PC-3 (cell line): Measurements from ENCODE around the gene C11orf21. TPM values are rescaled to one million over a fixed set of nuclear protein-coding genes. Genes with fewer than 3 reads are reported as not detected.

Source experiments
- ATAC-seq: fragments of 200-7000 bp; cut with Tn5 transposase; 2 replicates; pipeline ENCODE4 v1.9.1; 2020; ENCODE audit warnings: mild to moderate bottlenecking, moderate library complexity
- BruUV-seq: library from RNA; stranded (reverse); fragments of 400-500 nt; replicated peaks from 2 replicates; lab custom pipeline; 2021; lab: Mats Ljungman, UMichigan
- CTCF ChIA-PET: fragments of 300-600 bp; sonication (Branson Sonifier 250); formaldehyde crosslinking; loops from one replicate; lab custom pipeline; 2022; ENCODE audit warnings: antibody characterized with exemption; lab: Charles Lee
- POLR2A ChIA-PET: fragments of 300-600 bp; sonication (Branson Sonifier 250); formaldehyde crosslinking; loops from one replicate; lab custom pipeline; 2022; ENCODE audit warnings: antibody characterized with exemption; ENCODE audit not compliant: unreplicated experiment; lab: Charles Lee
- DNase-seq: peaks from one replicate; pipeline ENCODE4 v3.0.0-alpha.2; 2015
- H2AFZ ChIP-seq: fragments of 300-600 bp; sonication (generic); 2 replicates; pipeline ENCODE4 v1.6.0; 2016; ENCODE audit warnings: antibody characterized with exemption, low read length
- H3F3A ChIP-seq: fragments of 300-600 bp; sonication (generic); one replicate; pipeline ENCODE4 v1.6.0; 2017; ENCODE audit warnings: antibody characterized with exemption, low read length, control low read depth, mild to moderate bottlenecking; ENCODE audit not compliant: unreplicated experiment
- H3K27ac ChIP-seq: fragments of 300-600 bp; sonication (generic); 2 replicates; pipeline ENCODE4 v1.5.1; 2016; ENCODE audit warnings: mild to moderate bottlenecking, low read length
- H3K27me3 ChIP-seq: fragments of 300-600 bp; sonication (generic); 2 replicates; pipeline ENCODE4 v1.6.1; 2016; ENCODE audit warnings: low read length, mixed read lengths
- H3K36me3 ChIP-seq: fragments of 300-600 bp; sonication (generic); 2 replicates; pipeline ENCODE4 v1.6.1; 2016; ENCODE audit warnings: low read depth, mixed run types, low read length, mixed read lengths
- H3K4me1 ChIP-seq: fragments of 300-600 bp; sonication (generic); 2 replicates; pipeline ENCODE4 v1.5.1; 2016; ENCODE audit warnings: low read length; ENCODE audit not compliant: insufficient read depth
- H3K4me2 ChIP-seq: fragments of 300-600 bp; sonication (generic); 2 replicates; pipeline ENCODE4 v1.6.0; 2016; ENCODE audit warnings: low read length
- H3K4me3 ChIP-seq: fragments of 300-600 bp; sonication (generic); 2 replicates; pipeline ENCODE4 v1.5.1; 2016; ENCODE audit warnings: mild to moderate bottlenecking, low read length, mixed read lengths
- H3K79me2 ChIP-seq: fragments of 300-600 bp; sonication (generic); 2 replicates; pipeline ENCODE4 v1.6.1; 2017; ENCODE audit warnings: low read length, mixed read lengths
- H3K9ac ChIP-seq: fragments of 300-600 bp; sonication (generic); 2 replicates; pipeline ENCODE4 v1.6.0; 2016; ENCODE audit warnings: mild to moderate bottlenecking, low read length
- H3K9me2 ChIP-seq: fragments of 300-600 bp; sonication (generic); replicated peaks from 2 replicates; pipeline ENCODE4 v1.6.1; 2016; ENCODE audit warnings: mixed run types, low read length, mixed read lengths
- H3K9me3 ChIP-seq: fragments of 300-600 bp; sonication (generic); 2 replicates; pipeline ENCODE4 v1.6.1; 2016; ENCODE audit warnings: low read length, mixed read lengths
- H4K20me1 ChIP-seq: fragments of 300-600 bp; sonication (generic); 2 replicates; pipeline ENCODE4 v1.6.1; 2016; ENCODE audit warnings: low read length, mixed read lengths
- CTCF ChIP-seq: fragments of 300-600 bp; sonication (generic); conservative IDR thresholded peaks from 2 replicates; pipeline ENCODE4 v1.5.1; 2017; ENCODE audit warnings: antibody characterized with exemption, low read depth, mild to moderate bottlenecking, low read length
- EZH2 ChIP-seq: fragments of 300-600 bp; sonication (generic); IDR thresholded peaks from one replicate; pipeline ENCODE4 v1.6.1; 2017; ENCODE audit warnings: antibody characterized with exemption, mild to moderate bottlenecking, low read length; ENCODE audit not compliant: unreplicated experiment
- EZH2phosphoT487 ChIP-seq: fragments of 300-600 bp; sonication (generic); IDR thresholded peaks from 2 replicates; pipeline ENCODE4 v1.6.1; 2018; ENCODE audit warnings: mild to moderate bottlenecking, antibody characterized with exemption, low read length, borderline replicate concordance
- intact Hi-C: fragments of 100-400 bp; cut with micrococcal nuclease; formaldehyde crosslinking; loops from 2 replicates; pipeline ENCODE4 v1.9.0; 2023
- total RNA-seq: library from RNA; depleted of rRNA; stranded (reverse); fragments of >200 nt; gene quantifications from 2 replicates; pipeline ENCODE4 v1.2.3, GENCODE V29; 2014

Gene C11orf21
- total RNA-seq, 1 experiment from 2014 or later: not detected

GRCh38 chr11:2251138-2251537 is 50.6 kb downstream of the C11orf21 start:
- no peak for TF ChIP-seq EZH2
- TF ChIP-seq CTCF: no peak
- no peak for TF ChIP-seq EZH2phosphoT487
- no peak for DNase-seq
- Histone ChIP-seq H3K9ac (no peak overlapping the region), H3K4me2 (no peak overlapping the region), H3K9me3 (no peaks in the 10 kb centered on the region), H4K20me1 (no peaks in the 10 kb centered on the region), H3K9me2 (no peaks in the 10 kb centered on the region), H3K36me3 (no peaks in the 10 kb centered on the region), H3K4me3 (no peak overlapping the region), H2AFZ (no peak overlapping the region), H3K27ac (no peak overlapping the region), H3K79me2 (no peaks in the 10 kb centered on the region), H3K4me1 (peaks cover 3% of the 10 kb centered on the region), H3F3A (no peaks in the 10 kb centered on the region), H3K27me3 (no peaks in the 10 kb centered on the region)
- ChIA-PET CTCF (no interaction called here), POLR2A (no interaction called here)
- no TSS peak for BruUV-seq
- no peak for ATAC-seq
- intact Hi-C loops: no loop called here

GRCh38 chr11:2250485-2250884 is 51.2 kb downstream of the C11orf21 start:
- no TSS peak for BruUV-seq
- CTCF ChIA-PET: no interaction called here
- H4K20me1 ChIP-seq: no peaks in the 10 kb centered on the region

GRCh38 chr11:2250041-2250440 is 51.7 kb downstream of the C11orf21 start:
- Histone ChIP-seq H3K9me3 (no peaks in the 10 kb centered on the region), H3F3A (no peaks in the 10 kb centered on the region), H3K9me2 (no peaks in the 10 kb centered on the region), H3K79me2 (no peaks in the 10 kb centered on the region), H2AFZ (no peak overlapping the region), H4K20me1 (no peaks in the 10 kb centered on the region), H3K4me1 (no peaks in the 10 kb centered on the region), H3K4me3 (no peak overlapping the region), H3K27ac (no peak overlapping the region), H3K27me3 (no peaks in the 10 kb centered on the region), H3K36me3 (no peaks in the 10 kb centered on the region), H3K9ac (no peak overlapping the region), H3K4me2 (no peak overlapping the region)
- no TSS peak for BruUV-seq
- ChIA-PET CTCF (no interaction called here), POLR2A (no interaction called here)
- DNase-seq (no peak), ATAC-seq (no peak)
- intact Hi-C loops: no loop called here
- TF ChIP-seq EZH2: no peak
- TF ChIP-seq CTCF: no peak

More at GRCh38 chr11:2250485-2250884, 51.2 kb downstream of the C11orf21 start:
- ATAC-seq (no peak), DNase-seq (no peak)
- no peaks in the 10 kb centered on the region for H3K9me2 ChIP-seq
- H3K4me2 ChIP-seq: no peak overlapping the region
- no peak overlapping the region for H2AFZ ChIP-seq
- H3F3A ChIP-seq: no peaks in the 10 kb centered on the region
- intact Hi-C loops: no loop called here
- H3K4me3 ChIP-seq: no peak overlapping the region
- no peaks in the 10 kb centered on the region for H3K27me3 ChIP-seq
- H3K36me3 ChIP-seq: no peaks in the 10 kb centered on the region
- TF ChIP-seq EZH2: no peak
- no peaks in the 10 kb centered on the region for H3K9me3 ChIP-seq
- no peaks in the 10 kb centered on the region for H3K4me1 ChIP-seq
- H3K79me2 ChIP-seq: no peaks in the 10 kb centered on the region
- POLR2A ChIA-PET: no interaction called here
- no peak overlapping the region for H3K27ac ChIP-seq
- no peak overlapping the region for H3K9ac ChIP-seq
